Hematopoietic multipotent progenitor cell treated with erythropoietin and hydrocortisone succinate and interleukin-3 and kit ligand, for 6 days (in vitro differentiated cells): ENCODE measurements around the gene KLHL3.
A peak's percentile ranks its signal among the peaks of the same experiment; 100 is the strongest.

Source experiments
- DNase-seq: peaks from one replicate; pipeline ENCODE4 v3.0.0-alpha.2; 2015

The KLHL3 gene

DNA sequence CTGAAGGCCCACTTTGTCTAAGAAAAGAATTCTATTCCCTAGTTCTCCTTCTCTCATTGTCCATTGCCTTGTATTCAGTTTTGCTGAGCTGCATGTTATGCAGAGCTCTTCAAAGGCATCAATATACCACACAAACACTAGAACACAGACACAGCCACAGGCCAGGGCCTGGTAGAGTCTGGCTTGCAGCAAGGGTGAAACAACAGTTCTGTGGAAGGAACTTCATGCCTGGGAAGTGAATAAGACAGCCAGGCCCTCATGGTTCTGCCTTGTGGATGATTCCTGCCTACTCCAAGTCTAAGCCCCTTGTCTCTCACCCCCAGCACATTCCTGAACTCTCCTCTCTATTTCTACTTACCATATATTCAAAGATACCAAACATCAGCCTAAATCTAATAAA is 30.8 kb downstream of the KLHL3 start:
- no peak for DNase-seq

DNA sequence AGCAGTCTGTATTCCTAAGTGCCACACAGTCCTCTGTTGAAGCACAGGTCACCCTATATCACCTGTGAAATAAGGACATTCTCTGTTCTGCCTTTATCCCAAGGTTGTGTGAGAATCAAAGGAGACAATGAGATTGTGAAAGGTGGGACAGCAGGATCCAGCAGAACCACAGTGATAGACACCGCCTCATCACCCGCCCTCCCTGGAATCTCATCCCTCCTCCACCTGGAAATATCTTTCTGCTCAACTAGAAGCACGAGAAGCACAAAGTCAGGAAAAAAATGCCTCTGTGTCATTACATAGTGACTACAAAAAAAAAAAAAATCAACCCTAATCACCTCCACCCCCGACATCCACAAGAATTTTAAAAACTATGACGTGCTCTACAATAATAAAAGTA is 32.3 kb downstream of the KLHL3 start:
- DNase-seq, result no peak

DNA sequence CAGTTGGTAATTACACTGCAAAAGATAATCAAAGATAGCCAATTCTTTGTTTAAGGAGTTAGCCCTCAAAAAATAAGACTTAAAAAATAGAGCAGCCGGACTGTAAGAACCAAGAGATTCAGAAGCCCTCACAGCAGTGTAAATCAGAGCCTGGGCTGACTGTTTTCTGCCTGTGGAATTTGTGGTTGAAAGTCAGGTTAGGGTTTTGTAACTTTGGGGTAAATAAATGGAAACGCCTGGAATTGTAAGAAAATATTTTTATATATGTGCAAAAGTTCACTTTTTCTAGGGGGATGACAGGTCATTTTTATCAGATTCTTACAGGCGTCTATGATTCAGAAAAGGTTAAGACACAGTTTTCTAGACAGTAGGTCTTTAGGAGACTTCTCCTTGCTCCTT is 35.6 kb downstream of the KLHL3 start:
- DNase-seq, result no peak

DNA sequence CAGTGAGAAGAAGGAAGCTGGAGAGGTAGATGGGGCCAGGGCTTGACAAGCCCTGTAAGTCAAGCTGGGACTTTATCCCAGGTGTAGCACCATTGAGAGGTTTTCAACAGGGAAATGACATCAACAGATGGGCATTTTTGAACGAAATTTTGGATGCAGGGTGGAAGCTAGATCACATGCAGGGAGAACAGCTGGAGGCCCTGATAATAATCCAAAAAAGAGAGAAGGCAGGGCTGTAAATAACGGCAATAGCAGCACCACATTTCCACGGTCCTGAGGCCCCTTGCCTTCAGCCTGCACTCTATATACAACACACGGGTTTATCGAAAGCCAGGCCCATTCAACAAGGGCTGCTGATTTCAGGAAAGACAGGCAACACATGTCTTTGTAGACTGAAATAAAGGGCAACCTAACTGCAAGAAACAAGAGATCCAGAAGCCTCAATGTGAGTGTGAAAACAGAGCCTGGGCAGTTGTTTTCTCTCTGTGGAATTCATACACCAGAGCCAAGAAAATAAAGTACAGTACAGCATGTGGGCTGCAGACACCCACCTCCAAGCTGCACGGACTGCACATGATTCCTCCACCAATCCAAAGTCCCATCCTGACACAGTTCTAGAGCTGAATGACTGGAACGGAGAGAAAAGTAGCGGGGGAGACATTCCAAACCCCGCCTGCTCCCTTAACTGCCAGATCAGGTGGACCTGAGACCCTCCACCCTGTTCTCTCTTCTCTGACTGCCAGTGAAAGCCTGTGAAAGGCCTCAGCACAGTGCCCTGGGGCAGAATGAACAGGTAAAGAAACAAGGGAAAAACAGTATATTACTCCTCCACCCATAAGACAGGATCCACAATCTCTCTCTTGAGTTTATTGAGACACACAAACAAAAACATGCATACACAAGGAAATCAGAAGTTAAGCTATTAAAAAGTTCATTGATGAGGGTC is 36.3 kb downstream of the KLHL3 start:
- peak; percentile 23 for DNase-seq

DNA sequence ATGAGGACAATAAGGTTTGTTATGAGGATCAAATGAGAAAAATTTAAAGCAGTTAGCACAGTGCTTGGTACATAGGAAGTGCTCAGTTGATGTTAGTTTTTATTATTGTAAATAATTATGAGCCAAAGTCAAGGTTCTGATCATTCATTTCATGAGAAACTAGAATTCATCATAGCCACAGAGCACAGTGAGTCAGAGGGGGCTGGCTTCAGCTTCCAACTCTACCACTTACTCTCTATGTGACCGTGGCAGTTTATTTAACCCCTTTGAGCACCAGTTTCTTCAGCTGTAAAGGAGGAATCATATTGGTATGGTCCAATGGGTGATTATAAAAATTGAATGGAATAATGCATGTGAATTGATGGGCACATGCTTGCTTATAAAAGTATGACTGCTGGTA is 39.4 kb downstream of the KLHL3 start:
- DNase-seq, result no peak

DNA sequence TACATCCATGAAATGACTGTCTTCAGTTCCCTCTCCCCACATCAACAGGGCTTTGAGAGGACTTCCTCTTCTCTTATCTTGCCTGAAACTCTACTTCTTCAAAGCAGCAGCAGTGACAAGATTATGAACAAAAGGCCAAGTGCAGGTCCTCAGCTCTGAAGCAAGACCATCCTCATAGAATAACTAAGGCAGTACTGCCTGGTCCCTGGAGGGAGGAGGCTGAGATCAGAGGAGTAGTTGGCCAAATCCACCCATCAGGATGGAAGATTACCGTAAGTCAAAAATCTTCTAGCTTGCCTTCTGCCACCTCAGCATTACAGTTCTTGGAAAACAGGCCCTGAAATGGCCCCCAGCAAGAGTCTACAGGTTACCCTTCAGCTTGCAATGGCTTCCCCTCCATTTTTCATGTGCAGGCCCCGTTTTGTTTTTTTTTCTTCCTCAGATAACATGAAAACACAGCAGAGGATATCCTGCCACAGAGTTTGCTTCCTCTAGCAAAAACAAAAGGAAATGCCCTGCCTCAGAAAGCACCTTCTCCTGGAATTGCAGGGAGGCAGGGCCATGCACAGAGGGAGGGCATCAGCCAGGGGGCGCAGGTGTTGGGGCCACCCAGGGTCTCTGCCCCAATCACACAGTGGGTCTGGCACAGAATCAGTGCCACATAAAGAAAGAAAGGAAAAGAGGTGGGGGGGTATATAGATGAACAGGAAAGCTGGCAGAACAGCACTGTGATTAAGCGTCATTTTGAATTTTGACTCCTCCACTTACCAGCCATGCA is 40.0 kb downstream of the KLHL3 start:
- DNase-seq, result peak; percentile 81

DNA sequence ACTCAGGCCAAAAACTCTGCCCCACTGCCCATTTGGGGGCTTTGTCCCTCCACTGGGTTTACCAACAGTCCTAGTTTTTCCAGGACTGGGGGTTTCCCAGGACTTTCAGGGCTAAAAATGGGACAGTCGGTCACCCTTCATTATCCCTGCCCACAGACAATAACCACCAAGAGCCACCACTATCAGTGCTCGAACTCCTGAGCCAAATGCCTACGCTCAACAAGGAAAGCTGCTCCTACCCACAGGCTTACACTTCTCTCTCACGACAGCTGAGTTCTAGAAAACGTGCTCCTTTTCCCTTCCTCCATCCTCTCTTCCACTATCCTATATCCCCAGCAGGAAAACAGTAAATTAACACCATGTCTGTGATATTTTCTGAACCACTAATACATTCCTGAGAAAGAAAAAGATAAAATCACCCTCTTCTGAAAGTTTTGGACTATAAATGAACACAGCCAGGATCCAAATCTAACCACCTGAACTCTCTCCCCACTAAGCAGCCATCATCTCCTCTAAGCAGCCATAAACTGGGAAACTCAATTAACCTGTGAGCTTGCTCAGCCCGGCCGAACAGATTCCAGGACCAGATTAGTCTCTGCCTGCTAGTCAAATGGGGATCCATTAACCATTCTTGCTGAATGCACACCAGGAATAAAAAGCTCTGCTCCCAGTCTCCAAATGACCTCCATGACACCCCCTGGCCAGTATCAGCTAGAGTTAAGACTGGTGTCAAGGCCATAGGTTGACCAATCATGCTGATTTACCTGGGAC is 41.8 kb downstream of the KLHL3 start:
- DNase-seq, result no peak

DNA sequence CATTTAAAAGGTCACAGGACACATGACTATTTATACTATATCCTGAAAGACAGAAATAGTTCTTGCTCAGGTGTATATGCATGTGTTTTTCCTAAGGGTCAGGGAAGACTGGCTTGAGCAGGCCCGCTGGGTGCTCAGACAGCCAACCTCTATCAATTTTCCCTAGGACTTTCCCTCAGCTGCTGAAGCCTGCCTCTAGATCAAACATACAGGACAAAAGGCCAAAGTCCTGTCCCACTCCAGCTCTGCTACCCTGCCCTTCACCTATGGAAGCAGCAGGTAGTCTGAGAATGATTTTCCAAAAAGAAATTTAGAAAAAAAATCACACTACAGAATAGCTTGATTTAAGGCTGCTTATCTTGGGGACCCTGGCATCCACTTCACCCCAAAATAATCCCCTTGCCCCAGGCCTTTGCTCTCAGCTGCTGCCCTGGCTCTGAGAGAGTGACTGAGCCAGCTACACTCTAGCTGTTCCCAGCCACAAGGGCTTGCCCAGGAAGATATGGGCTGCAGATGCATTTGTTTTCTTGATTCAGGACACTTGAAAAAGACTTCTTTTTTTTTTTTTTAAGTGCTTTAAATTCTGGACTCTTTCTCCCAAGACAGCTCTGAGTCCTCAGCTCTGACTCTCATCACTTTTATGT is 42.5 kb downstream of the KLHL3 start:
- DNase-seq, result no peak

DNA sequence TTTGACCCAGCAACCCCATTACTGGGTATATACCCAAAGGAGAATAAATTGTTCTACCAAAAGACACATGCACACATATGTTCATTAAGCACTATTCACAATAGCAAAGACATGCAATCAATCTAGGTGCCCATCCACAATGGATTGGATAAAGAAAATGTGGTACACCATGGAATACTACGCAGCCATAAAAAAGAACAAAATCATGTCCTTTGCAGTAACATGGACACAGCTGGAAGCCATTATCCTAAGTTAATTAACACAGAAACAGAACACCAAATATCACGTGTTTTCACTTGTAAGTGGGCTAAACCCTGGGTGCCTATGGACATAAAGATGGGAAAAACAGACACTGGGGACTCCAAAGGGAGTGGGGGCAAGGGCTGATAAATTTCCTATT is 46.6 kb downstream of the KLHL3 start:
- no peak for DNase-seq

DNA sequence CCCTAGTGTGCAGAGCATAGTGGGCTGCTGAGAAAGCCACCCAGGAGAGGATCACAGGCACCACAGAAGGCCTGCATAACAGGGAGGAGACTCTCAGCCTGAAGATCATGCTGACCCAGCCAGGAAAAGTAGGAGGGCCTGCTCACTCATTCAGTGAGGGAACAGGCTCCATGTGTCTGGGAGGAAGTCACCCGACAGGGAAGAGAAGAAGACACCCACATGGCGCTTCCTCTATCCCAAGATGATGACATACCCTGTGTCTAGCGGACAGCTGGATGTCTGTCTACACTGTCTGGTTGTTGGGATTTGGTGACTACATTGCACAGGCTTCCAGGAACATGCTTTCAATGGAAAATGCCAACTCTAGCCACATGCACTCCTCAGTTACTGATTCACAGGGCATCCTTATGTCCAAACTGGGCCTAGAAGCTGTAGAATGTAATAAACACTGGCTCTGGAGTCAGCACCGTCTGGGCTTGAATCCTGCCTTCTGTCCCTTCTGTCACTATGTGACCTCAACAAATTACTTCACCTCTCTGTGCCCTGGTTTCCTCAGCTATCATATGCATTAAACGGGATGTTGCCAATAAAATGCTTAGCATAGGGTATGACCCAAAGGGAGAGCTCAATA is 47.6 kb downstream of the KLHL3 start:
- no peak for DNase-seq

DNA sequence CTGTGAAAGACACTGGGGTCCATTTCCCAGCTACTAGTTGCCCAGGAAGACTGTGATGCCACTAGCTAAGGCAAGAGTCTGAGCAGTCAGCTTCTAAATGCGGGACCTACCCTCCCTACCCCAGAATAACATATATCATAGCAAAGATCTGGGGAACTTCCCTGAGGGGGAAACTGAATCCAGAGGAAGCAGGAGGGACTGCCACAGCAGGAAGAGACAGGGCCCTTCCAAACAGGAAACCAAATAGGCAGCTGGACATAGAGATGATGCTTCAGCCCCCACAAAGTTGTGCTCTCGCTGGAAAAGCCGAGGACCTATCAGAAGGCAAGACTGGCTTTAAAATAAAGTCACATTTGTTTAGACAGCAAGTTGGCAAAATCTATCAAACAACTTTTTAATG is 51.1 kb downstream of the KLHL3 start:
- DNase-seq, result no peak

DNA sequence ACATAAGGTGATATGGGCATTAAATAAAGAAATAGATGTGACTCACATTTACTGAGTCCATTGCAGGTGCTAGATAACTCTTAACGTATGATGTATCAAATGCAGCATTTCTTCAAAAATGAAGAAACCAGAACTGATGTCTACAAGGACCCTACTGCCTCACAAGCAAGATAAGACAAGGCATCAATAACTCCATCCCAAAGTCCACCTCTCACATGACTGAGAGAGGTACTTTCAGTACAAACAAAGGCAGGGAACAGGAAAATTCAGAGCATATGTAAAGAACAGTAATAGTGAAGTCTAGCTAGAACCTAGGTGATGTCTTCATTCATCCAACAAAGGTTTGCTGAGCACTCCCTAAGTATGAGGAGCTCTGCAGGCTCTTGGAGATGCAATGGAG is 54.7 kb downstream of the KLHL3 start:
- DNase-seq, result no peak

DNA sequence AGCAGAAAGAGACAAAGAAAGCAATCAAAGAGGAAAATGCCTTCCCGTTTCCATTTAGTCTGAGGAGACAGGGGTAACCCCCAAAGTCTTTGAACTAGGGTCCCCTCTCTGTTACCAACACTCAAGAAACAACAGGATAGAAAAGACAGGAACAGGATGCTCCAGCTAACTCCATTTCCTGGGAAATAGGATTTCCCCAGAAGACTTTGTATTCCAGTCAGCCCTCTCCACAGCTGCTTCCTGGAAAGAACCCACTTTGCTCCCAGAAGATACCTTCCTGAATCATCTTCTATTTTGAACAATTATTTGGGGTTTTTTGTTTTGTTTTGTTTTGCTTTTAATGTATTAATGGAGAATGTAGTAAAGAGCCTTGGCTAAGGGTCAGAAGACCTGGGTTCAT is 56.0 kb downstream of the KLHL3 start:
- no peak for DNase-seq

DNA sequence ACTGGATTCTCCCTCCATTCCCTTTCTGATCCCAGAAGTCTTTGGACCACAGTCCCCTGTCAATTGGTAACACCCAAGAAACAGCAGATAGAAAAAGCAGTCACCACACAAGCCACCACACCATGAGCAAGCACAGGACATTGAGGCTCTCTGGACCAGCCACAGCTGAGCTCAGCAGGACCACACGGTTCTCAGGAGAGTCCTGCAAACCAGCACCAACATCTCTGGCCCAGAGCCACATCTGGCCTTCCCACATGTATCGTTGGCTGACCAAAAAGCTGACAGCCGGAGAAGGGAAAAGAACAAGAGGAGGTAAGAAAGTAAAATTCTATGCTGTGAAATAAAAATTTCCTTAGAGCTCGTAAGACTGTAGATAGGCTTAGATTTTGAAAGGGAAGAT is 56.7 kb downstream of the KLHL3 start:
- no peak for DNase-seq

DNA sequence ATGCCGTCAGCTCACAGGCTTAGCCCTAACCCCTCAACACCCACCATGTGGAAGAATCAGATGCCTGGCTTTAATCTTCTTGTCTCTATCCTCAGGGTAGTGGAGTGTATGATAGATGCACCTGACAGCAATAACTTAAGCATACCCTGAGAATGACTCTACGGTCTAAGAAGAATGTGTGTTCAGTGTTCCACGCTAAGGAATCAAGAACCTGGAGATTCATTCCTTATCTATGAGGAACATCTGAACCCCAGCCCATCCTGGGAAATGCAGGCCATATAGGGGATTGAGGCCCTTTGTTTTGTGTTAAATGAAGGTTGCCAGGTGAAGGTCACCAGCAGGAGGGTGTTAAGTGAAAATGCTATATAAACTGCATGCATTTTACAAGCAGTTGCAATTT is 63.0 kb downstream of the KLHL3 start:
- DNase-seq, result no peak

DNA sequence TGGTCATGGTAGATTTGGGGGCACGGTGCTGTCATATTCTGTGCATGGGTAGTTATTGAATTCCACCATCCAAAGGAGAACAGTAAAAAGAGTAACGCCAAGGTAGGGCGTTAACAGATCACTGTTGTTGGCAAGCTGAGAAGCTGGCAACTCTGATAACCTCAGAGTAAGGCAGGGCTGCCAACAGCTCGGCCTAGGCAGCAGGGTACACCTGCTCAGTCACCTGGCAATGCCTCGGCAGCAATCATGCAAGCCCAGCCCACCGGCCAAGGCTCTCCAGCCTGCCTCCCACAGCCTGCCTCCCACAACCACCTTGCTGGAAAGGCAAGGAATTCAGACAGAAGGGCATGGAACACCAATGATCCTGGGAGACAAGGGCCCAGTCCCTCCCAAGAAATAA is 63.9 kb downstream of the KLHL3 start:
- no peak for DNase-seq

DNA sequence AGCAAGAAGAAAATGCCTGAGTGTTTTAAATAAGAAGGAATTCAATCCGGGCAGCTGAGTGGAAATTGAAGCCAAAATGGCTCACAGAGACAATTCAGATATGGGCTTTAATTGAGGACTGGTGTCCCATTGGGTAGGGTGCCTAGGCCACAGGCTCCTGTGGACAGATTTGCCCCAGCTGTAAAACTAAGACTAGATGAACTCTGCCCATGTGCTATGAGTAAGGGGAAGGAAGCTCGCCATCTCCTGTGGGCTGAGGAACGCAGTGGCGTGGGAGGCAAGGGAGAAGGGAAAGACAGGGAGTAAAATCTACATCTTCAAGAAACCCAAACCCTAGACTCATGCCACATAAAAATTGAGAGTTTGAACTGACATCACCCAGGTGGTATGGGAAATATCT is 66.1 kb downstream of the KLHL3 start:
- no peak for DNase-seq

DNA sequence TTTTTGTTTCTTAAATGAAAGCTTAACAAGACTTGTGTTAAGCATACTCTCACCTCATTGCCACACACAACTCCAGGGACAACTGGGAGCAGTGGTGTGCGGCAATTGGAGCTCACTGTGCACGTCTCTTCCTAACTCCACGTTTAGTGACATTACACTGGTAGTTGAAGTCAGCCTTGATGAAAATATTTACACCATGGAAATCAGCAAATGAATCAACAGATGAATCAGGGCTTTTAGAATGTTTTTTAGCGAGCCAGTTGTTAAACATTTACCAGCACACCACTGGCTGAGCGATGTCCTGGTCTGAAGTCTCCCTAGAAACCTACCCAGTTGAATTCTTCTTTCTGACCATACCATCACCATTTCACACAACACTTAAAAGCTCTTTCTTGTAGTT is 67.3 kb downstream of the KLHL3 start:
- no peak for DNase-seq

DNA sequence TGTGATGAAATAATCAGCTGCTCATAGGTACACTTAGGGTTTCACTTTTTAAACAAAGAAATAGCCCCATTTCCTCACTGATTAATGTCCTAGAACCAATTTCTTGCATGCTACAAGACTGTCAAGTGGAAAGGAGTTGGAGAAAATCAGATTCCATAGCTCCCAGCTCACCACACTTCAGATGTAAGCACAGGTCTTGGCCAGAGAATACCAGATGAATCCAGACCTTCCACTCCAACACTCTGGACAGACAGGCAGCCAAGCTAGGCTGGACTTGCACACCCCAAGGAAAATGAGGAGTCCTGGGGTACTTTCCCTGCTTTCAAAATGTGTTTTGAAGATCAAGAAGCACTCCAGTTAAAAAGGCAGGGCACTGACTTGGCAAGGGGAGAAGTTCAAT is 68.5 kb downstream of the KLHL3 start:
- DNase-seq, result no peak

DNA sequence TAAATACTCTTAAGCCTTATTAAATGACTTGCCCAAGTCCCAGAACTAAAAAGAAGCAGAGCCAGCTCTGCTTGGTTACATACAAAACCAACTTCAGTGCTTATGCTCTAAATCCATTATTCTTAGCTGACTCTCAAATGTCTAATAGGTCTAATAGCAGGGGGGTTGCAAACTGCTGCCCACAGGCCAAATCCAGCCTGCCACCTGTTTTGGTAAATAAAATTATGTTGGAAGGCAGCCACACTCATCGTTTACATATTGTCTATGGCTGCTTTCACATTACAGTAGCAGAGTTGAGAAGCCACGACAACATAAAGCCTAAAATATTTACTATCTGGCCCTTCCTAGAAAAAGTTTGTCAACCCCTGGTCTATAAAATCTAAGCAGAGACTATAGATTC is 69.0 kb downstream of the KLHL3 start:
- peak; percentile 9 for DNase-seq

DNA sequence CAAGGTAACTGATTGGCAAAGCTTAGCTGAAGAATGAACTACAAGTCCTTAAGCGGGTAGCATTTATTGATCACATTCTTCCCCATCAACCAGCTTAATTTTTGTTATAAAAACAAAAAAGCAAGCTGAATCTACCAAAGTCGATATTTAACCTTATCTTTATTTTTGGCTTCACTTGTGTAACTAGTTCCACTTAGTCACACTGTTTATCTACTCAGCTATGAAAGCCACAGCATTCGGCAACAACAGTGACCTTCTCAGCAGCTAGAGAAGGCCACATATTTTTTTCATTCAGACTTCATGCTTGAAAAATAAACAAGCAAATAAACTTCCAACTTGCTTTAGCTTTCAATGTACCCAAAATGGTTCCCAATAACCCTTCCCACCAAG is 69.4 kb downstream of the KLHL3 start:
- peak; percentile 66 for DNase-seq

DNA sequence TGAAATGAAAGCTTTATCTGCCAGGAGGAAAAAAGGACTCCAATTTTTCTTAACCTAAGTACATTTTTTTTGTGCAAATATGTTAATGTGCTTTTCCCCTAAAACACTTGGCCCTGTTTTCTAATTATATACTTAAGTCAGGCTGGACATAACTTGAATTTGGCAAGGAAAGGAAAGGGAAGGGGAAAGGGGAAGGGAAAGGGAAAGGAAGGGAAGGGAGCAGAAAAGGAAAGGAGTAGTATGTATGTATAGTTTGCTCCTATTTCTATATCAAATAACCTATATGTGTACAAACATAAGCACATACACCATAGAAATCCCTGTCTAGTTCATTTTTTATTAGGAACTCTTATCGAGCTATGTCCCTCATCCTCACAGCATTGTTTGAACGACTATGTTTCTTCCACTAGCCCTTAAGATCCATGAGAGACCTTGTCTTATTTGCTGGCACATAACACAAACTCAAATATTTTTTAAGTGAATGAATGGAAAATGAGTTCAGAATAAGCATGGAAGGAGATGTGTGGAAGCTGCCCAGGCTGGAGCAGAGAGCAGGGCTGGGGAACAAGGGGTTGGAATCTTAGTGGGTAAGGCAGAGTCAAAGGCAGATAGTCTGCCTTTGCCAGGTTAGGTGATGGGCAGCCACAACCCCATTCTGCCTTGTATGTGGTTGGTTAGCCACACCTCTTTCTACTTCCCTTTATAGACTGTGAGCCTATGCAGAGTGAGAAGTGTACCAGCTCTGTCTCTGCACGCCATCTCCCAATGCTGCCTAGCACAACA is 70.0 kb downstream of the KLHL3 start:
- peak; percentile 88 for DNase-seq
